ENCODE measurements around the gene PLCXD1.

PLCXD1 gene

DNA sequence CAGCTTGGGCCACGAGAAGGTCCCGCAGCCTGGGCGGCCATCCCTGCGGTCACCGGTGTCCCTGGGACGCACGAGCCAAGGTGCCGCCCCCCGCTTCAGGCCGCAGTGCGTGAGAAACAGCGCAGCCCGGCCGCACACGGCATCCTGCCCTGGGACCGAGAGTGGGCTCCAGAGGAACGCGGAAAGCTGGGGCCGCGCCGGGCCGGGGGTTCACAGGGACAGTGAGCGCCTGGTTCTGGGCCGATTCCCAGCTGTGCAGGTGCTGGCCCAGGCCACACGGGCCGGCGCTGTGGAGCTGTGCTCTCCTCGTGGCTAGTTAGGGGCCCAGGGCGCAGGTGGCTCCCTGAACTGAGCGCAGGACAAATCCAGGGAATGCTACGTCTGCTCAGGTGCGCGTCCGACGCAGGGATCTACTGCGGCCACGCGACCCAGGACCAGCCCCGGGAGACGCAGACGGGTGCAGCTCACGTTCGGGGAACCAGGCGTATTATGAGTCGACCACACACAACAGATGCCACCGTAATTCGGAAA is 63.3 kb downstream of the PLCXD1 start:
- TF ChIP-seq ZFP3 (CRISPR knock-in tag; IDR thresholded peaks at IDR 0.05): no peak
- TF ChIP-seq OSR1 (CRISPR knock-in tag; IDR thresholded peaks at IDR 0.05): no peak
- TF ChIP-seq CSDC2 (CRISPR knock-in tag; IDR thresholded peaks at IDR 0.05): no peak
- TF ChIP-seq TCF4 (CRISPR knock-in tag; IDR thresholded peaks at IDR 0.05; ENCODE audit: borderline replicate concordance): no peak
- TF ChIP-seq, protein P1, sequence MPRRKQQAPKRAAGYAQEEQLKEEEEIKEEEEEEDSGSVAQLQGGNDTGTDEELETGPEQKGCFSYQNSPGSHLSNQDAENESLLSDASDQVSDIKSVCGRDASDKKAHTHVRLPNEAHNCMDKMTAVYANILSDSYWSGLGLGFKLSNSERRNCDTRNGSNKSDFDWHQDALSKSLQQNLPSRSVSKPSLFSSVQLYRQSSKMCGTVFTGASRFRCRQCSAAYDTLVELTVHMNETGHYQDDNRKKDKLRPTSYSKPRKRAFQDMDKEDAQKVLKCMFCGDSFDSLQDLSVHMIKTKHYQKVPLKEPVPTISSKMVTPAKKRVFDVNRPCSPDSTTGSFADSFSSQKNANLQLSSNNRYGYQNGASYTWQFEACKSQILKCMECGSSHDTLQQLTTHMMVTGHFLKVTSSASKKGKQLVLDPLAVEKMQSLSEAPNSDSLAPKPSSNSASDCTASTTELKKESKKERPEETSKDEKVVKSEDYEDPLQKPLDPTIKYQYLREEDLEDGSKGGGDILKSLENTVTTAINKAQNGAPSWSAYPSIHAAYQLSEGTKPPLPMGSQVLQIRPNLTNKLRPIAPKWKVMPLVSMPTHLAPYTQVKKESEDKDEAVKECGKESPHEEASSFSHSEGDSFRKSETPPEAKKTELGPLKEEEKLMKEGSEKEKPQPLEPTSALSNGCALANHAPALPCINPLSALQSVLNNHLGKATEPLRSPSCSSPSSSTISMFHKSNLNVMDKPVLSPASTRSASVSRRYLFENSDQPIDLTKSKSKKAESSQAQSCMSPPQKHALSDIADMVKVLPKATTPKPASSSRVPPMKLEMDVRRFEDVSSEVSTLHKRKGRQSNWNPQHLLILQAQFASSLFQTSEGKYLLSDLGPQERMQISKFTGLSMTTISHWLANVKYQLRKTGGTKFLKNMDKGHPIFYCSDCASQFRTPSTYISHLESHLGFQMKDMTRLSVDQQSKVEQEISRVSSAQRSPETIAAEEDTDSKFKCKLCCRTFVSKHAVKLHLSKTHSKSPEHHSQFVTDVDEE (CRISPR knock-in tag; IDR thresholded peaks at IDR 0.05): no peak
- TF ChIP-seq, protein P2, sequence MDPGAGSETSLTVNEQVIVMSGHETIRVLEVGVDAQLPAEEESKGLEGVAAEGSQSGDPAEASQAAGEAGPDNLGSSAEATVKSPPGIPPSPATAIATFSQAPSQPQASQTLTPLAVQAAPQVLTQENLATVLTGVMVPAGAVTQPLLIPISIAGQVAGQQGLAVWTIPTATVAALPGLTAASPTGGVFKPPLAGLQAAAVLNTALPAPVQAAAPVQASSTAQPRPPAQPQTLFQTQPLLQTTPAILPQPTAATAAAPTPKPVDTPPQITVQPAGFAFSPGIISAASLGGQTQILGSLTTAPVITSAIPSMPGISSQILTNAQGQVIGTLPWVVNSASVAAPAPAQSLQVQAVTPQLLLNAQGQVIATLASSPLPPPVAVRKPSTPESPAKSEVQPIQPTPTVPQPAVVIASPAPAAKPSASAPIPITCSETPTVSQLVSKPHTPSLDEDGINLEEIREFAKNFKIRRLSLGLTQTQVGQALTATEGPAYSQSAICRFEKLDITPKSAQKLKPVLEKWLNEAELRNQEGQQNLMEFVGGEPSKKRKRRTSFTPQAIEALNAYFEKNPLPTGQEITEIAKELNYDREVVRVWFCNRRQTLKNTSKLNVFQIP (CRISPR knock-in tag; IDR thresholded peaks at IDR 0.05; ENCODE audit: borderline replicate concordance, low read depth): no peak
- TF ChIP-seq, protein P3, sequence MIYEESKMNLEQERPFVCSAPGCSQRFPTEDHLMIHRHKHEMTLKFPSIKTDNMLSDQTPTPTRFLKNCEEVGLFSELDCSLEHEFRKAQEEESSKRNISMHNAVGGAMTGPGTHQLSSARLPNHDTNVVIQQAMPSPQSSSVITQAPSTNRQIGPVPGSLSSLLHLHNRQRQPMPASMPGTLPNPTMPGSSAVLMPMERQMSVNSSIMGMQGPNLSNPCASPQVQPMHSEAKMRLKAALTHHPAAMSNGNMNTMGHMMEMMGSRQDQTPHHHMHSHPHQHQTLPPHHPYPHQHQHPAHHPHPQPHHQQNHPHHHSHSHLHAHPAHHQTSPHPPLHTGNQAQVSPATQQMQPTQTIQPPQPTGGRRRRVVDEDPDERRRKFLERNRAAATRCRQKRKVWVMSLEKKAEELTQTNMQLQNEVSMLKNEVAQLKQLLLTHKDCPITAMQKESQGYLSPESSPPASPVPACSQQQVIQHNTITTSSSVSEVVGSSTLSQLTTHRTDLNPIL (CRISPR knock-in tag; IDR thresholded peaks at IDR 0.05; ENCODE audit: low read depth): no peak
- no peak for TF ChIP-seq GLIS3 (CRISPR knock-in tag; IDR thresholded peaks at IDR 0.05)
- no peak for TF ChIP-seq ZC3H10 (CRISPR knock-in tag; IDR thresholded peaks at IDR 0.05)
- TF ChIP-seq ZNF70 (CRISPR knock-in tag; IDR thresholded peaks at IDR 0.05): no peak
- TF ChIP-seq, protein P4, sequence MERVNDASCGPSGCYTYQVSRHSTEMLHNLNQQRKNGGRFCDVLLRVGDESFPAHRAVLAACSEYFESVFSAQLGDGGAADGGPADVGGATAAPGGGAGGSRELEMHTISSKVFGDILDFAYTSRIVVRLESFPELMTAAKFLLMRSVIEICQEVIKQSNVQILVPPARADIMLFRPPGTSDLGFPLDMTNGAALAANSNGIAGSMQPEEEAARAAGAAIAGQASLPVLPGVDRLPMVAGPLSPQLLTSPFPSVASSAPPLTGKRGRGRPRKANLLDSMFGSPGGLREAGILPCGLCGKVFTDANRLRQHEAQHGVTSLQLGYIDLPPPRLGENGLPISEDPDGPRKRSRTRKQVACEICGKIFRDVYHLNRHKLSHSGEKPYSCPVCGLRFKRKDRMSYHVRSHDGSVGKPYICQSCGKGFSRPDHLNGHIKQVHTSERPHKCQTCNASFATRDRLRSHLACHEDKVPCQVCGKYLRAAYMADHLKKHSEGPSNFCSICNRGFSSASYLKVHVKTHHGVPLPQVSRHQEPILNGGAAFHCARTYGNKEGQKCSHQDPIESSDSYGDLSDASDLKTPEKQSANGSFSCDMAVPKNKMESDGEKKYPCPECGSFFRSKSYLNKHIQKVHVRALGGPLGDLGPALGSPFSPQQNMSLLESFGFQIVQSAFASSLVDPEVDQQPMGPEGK (CRISPR knock-in tag; IDR thresholded peaks at IDR 0.05; ENCODE audit: borderline replicate concordance): no peak
- TF ChIP-seq, protein P5, sequence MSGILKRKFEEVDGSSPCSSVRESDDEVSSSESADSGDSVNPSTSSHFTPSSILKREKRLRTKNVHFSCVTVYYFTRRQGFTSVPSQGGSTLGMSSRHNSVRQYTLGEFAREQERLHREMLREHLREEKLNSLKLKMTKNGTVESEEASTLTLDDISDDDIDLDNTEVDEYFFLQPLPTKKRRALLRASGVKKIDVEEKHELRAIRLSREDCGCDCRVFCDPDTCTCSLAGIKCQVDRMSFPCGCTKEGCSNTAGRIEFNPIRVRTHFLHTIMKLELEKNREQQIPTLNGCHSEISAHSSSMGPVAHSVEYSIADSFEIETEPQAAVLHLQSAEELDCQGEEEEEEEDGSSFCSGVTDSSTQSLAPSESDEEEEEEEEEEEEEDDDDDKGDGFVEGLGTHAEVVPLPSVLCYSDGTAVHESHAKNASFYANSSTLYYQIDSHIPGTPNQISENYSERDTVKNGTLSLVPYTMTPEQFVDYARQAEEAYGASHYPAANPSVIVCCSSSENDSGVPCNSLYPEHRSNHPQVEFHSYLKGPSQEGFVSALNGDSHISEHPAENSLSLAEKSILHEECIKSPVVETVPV (CRISPR knock-in tag; IDR thresholded peaks at IDR 0.05): no peak
- TF ChIP-seq ZFP30 (CRISPR knock-in tag; IDR thresholded peaks at IDR 0.05): no peak
- TF ChIP-seq SNAI2 (CRISPR knock-in tag; IDR thresholded peaks at IDR 0.05): no peak
- no peak for ATAC-seq

DNA sequence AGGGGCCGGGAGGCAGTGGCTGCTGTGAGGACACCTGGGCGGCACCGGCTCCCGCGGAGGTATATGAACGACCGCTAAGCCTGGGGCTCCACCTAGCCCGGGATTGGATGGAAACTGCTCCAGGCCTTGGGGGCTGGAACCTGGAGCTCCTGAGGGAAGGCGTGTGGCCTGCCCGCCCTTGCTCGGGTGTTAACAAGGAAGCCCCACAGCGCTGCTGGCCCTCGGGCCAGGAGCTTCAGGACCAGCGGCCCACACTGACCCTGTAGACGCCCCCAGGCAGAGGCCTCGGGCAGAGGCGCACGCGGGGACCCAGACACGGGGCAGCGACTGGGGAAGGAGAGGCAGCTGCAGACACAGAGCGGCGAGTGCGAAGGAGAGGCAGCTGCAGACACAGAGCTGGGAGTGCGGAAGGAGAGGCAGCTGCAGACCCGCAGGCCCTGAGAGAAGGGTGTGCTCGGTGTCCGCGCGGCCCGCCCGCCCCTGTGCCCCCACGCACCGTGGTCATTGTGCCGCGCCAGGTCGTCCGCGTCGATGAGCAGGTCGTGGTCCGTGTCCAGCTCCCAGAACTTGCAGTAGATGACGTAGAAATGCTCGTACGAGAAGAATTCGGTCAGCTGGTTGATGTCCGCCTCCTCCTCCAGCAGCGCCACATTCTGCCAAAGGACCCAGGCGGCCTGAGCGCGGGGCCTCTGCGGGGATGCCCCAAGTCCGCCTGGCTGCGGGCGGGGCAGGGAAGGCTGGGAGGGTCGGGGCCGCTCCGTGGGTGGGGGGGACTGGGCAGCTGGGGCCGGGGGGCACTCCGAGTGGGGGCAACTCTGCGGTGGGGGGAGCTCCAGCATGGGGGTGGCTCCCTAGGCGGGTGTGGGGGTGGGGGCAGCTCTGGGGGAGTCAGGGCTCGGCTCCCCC is 64.1 kb downstream of the PLCXD1 start:
- TF ChIP-seq CSDC2 (CRISPR knock-in tag; IDR thresholded peaks at IDR 0.05) (no peak), TOX (CRISPR knock-in tag; IDR thresholded peaks at IDR 0.05; ENCODE audit: borderline replicate concordance) (no peak)
- no peak for ATAC-seq

DNA sequence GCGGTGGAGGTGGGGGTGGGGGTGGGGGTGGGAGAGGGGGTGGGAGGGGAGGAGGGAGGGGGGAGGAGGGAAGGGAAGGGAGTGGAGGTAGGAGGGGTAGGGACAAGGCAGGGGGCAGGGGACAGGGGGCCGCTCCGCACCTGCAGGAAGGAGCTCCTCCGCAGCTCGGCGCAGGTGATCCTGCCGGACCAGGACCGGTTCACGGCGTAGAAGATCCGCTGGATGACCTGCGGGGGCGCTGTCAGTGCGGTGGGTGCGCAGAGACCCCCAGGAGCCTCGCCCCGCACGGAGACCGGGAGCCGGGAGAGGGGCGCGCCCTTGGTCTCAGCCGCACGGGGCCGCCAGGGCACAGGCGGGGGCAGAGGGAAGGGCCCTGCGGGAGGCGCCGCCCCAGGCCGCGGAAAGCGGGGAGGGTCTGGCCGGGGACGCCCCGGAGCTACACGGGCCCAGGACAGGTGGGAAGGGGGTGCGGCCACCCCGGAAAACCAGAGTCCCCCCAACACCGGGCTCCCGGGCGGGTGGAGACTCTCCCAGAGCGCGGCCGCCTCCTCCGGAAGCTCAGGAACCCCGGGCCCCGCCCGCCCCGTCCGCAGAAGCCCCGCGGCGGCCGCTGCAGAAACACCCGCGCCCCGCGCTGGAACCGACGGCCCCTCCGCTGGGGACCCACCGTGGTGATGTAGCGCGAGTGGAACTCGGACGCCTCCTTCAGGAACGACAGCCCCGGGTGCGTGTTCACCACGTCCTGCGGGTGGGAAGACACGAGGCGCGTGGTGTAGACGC is 65.0 kb downstream of the PLCXD1 start:
- no peak for ATAC-seq
- TF ChIP-seq ZNF70 (CRISPR knock-in tag; IDR thresholded peaks at IDR 0.05) (no peak), GLIS3 (CRISPR knock-in tag; IDR thresholded peaks at IDR 0.05) (no peak), ZFP30 (CRISPR knock-in tag; IDR thresholded peaks at IDR 0.05) (no peak), ISL1 (CRISPR knock-in tag; IDR thresholded peaks at IDR 0.05) (no peak), ZC3H10 (CRISPR knock-in tag; IDR thresholded peaks at IDR 0.05) (no peak), ZNF8 (CRISPR knock-in tag; IDR thresholded peaks at IDR 0.05) (no peak), TCF4 (CRISPR knock-in tag; IDR thresholded peaks at IDR 0.05; ENCODE audit: borderline replicate concordance) (no peak), OSR1 (CRISPR knock-in tag; IDR thresholded peaks at IDR 0.05) (no peak), TOX (CRISPR knock-in tag; IDR thresholded peaks at IDR 0.05; ENCODE audit: borderline replicate concordance) (no peak), ZFP3 (CRISPR knock-in tag; IDR thresholded peaks at IDR 0.05) (no peak), ARNTL (CRISPR knock-in tag; IDR thresholded peaks at IDR 0.05; ENCODE audit: borderline replicate concordance, low read depth) (no peak)
- TF ChIP-seq, protein P3 (CRISPR knock-in tag; IDR thresholded peaks at IDR 0.05; ENCODE audit: low read depth): no peak
- TF ChIP-seq, protein P5 (CRISPR knock-in tag; IDR thresholded peaks at IDR 0.05): no peak
